ENCODE results near the gene ABI2. TPM values are rescaled to one million over a fixed set of nuclear protein-coding genes. Genes with fewer than 3 reads are reported as not detected.
"Not testable (repeated sequence)": the region's sequence is repeated elsewhere in the genome, so short reads cannot be mapped to it uniquely, and the experiment has no call there.

Gene ABI2
- total RNA-seq, 1 experiment from 2014 or later, result 72.2 TPM

DNA sequence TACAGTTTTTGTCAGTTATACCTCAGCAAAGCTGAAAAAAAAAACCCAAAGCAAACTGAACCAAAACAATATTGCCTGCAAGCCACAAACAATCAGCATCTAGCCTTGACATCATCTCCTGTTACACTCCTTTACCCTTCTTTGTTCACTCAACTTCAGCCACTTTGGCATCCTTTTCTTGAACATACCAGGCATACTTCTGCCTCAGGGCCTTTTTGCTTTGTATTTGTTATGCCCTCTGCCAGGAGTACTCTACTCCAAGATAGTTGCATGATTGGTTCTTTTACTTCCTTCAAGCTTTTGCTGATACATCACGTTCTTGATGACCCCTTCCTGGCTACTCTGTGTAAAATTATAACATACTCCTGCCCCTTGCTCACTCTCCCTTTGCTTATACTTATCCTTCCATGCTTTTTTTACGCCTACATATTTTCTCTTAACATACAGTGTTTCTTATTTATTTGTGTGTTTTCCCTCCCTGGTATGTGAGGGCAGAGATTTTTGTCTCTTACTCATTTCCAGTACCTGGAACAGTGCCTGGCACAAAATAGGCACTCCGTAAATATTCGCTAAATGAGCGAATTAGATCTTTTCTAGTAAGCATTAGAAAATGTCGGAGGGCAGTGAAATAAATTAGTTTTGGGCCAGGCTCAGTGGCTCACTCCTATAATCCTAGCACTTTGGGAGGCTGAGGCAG, 12.7 kb downstream of the ABI2 start:
- Histone ChIP-seq H3K27me3 (ENCODE audit: control insufficient read depth, insufficient read depth, low read length) (no peaks in the 10 kb centered on the region), H3K36me3 (ENCODE audit: control insufficient read depth, insufficient read depth, low read length) (no peaks in the 10 kb centered on the region), H3K4me1 (ENCODE audit: control insufficient read depth, insufficient read depth, low read length) (peaks cover 18% of the 10 kb centered on the region), H3K4me3 (ENCODE audit: low read depth in 2 of 2, low read length in 2 of 2) (no peak overlapping the region), H3K9me3 (ENCODE audit: control insufficient read depth, insufficient read depth, low read depth, low read length) (no peaks in the 10 kb centered on the region), H3K27ac (ENCODE audit: low read length) (peak overlapping the region; percentile 17; the same call in 1 of the 2 replicates)
- TF ChIP-seq TCF7L2 (IDR thresholded peaks at IDR 0.05; ENCODE audit: low read depth, low read length), result no peak
- no peak for TF ChIP-seq SIN3A (IDR thresholded peaks at IDR 0.05; ENCODE audit: borderline replicate concordance, insufficient read depth, low read depth, low read length)
- TF ChIP-seq, protein P1, sequence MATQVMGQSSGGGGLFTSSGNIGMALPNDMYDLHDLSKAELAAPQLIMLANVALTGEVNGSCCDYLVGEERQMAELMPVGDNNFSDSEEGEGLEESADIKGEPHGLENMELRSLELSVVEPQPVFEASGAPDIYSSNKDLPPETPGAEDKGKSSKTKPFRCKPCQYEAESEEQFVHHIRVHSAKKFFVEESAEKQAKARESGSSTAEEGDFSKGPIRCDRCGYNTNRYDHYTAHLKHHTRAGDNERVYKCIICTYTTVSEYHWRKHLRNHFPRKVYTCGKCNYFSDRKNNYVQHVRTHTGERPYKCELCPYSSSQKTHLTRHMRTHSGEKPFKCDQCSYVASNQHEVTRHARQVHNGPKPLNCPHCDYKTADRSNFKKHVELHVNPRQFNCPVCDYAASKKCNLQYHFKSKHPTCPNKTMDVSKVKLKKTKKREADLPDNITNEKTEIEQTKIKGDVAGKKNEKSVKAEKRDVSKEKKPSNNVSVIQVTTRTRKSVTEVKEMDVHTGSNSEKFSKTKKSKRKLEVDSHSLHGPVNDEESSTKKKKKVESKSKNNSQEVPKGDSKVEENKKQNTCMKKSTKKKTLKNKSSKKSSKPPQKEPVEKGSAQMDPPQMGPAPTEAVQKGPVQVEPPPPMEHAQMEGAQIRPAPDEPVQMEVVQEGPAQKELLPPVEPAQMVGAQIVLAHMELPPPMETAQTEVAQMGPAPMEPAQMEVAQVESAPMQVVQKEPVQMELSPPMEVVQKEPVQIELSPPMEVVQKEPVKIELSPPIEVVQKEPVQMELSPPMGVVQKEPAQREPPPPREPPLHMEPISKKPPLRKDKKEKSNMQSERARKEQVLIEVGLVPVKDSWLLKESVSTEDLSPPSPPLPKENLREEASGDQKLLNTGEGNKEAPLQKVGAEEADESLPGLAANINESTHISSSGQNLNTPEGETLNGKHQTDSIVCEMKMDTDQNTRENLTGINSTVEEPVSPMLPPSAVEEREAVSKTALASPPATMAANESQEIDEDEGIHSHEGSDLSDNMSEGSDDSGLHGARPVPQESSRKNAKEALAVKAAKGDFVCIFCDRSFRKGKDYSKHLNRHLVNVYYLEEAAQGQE (IDR thresholded peaks at IDR 0.05; ENCODE audit: insufficient read depth in 1 of 2, low read depth in 2 of 2, low read length in 1 of 2), result no peak
- TF ChIP-seq, protein P2, sequence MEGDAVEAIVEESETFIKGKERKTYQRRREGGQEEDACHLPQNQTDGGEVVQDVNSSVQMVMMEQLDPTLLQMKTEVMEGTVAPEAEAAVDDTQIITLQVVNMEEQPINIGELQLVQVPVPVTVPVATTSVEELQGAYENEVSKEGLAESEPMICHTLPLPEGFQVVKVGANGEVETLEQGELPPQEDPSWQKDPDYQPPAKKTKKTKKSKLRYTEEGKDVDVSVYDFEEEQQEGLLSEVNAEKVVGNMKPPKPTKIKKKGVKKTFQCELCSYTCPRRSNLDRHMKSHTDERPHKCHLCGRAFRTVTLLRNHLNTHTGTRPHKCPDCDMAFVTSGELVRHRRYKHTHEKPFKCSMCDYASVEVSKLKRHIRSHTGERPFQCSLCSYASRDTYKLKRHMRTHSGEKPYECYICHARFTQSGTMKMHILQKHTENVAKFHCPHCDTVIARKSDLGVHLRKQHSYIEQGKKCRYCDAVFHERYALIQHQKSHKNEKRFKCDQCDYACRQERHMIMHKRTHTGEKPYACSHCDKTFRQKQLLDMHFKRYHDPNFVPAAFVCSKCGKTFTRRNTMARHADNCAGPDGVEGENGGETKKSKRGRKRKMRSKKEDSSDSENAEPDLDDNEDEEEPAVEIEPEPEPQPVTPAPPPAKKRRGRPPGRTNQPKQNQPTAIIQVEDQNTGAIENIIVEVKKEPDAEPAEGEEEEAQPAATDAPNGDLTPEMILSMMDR (IDR thresholded peaks at IDR 0.05), result no peak
- TF ChIP-seq POLR2AphosphoS5 (IDR thresholded peaks at IDR 0.05; ENCODE audit: low read depth, low read length), result no peak
- ATAC-seq (peak; percentile 92), DNase-seq (ENCODE audit: low read depth, low spot score) (no peak)
- CTCF ChIA-PET, result no interaction called here
- no TSS peak for BruUV-seq (replicated peaks)
- intact Hi-C loops (cut with micrococcal nuclease; ENCODE audit: unreplicated experiment) (no loop called here), in situ Hi-C loops (cut with HindIII; ENCODE audit: low pct_unique_long_range_greater_than_20kb, low sequenced_read_pairs) (no loop called here)
- POLR2A ChIA-PET, result no interaction called here

DNA sequence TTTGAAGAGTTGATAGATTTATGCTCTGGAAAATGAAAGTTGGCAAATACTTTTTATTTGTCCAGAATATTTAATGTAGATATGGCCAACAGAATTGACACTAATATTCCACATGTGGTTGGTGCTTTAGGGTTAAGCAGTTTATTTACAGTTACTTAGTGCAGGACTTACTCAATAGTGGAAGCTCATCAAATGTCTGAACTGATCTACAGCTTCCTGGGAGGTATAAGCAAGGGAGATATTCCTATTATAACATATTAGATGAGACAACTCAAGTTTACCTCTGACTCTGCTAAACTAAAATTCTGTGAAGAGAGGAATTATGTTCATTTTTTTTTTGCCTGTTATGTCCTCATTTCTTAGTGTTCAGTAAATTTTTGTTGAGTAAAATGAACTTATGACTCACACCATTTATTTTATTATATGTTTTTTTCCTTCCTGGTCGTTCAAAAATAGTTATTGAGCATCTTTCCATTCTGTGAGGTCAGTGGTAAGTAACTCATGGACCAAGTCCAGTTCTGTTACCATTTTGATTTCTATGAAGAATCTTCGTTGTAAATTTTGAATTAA, 13.6 kb downstream of the ABI2 start:
- ChIA-PET CTCF (no interaction called here), POLR2A (no interaction called here)
- no peak for ATAC-seq
- no peak for TF ChIP-seq SIN3A (IDR thresholded peaks at IDR 0.05; ENCODE audit: borderline replicate concordance, insufficient read depth, low read depth, low read length)
- TF ChIP-seq, protein P1 (IDR thresholded peaks at IDR 0.05; ENCODE audit: insufficient read depth in 1 of 2, low read depth in 2 of 2, low read length in 1 of 2), result no peak
- TF ChIP-seq, protein P2 (IDR thresholded peaks at IDR 0.05), result no peak
- no peak for TF ChIP-seq POLR2AphosphoS5 (IDR thresholded peaks at IDR 0.05; ENCODE audit: low read depth, low read length)
- TF ChIP-seq TCF7L2 (IDR thresholded peaks at IDR 0.05; ENCODE audit: low read depth, low read length), result no peak
- Histone ChIP-seq H3K4me3 (ENCODE audit: low read depth in 2 of 2, low read length in 2 of 2) (no peak overlapping the region), H3K4me1 (ENCODE audit: control insufficient read depth, insufficient read depth, low read length) (peaks cover 18% of the 10 kb centered on the region), H3K36me3 (ENCODE audit: control insufficient read depth, insufficient read depth, low read length) (no peaks in the 10 kb centered on the region), H3K9me3 (ENCODE audit: control insufficient read depth, insufficient read depth, low read depth, low read length) (no peaks in the 10 kb centered on the region), H3K27ac (ENCODE audit: low read length) (no peak overlapping the region), H3K27me3 (ENCODE audit: control insufficient read depth, insufficient read depth, low read length) (no peaks in the 10 kb centered on the region)
- intact Hi-C loops (cut with micrococcal nuclease; ENCODE audit: unreplicated experiment), result no loop called here
- DNase-seq (ENCODE audit: low read depth, low spot score), result no peak
- in situ Hi-C loops (cut with HindIII; ENCODE audit: low pct_unique_long_range_greater_than_20kb, low sequenced_read_pairs), result no loop called here
- no TSS peak for BruUV-seq (replicated peaks)

DNA sequence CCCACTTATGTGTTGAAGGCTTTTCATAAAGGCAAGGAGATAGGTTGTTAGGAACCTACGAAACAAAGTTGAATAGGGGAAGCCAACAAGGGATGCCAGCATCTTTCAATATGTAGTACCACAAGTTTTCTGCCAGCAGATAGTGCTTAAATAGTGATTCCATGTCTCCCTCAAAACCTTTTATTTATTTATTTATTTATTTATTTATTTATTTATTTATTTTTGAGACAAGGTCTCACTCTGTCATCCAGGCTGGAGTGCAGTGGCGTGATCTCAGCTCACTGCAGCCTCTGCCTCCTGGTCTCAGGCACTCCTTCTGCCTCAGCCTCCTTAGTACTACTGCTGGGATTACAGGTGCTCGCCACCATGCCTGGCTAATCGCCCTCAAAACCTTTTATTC, 14.2 kb downstream of the ABI2 start:
- H3K4me3 ChIP-seq (ENCODE audit: low read depth in 2 of 2, low read length in 2 of 2); in situ Hi-C loops (cut with HindIII; ENCODE audit: low pct_unique_long_range_greater_than_20kb, low sequenced_read_pairs); intact Hi-C loops (cut with micrococcal nuclease; ENCODE audit: unreplicated experiment); H3K9me3 ChIP-seq (ENCODE audit: control insufficient read depth, insufficient read depth, low read depth, low read length); DNase-seq (ENCODE audit: low read depth, low spot score); POLR2A ChIA-PET; H3K36me3 ChIP-seq (ENCODE audit: control insufficient read depth, insufficient read depth, low read length); CTCF ChIA-PET; ATAC-seq; H3K27ac ChIP-seq (ENCODE audit: low read length); BruUV-seq (replicated peaks); H3K27me3 ChIP-seq (ENCODE audit: control insufficient read depth, insufficient read depth, low read length): not testable (repeated sequence)
- H3K4me1 ChIP-seq (ENCODE audit: control insufficient read depth, insufficient read depth, low read length), result peaks cover 18% of the 10 kb centered on the region
